GM12865 (cell line): ENCODE measurements around the gene MEX3B.
"Not testable (repeated sequence)": the region's sequence is repeated elsewhere in the genome, so short reads cannot be mapped to it uniquely, and the experiment has no call there.

ENCODE experiments used
- DNase-seq: peaks from one replicate; pipeline ENCODE4 v3.0.0; 2010; ENCODE audit warnings: low read depth
- H3K4me3 ChIP-seq: 2 replicates; pipeline ENCODE4 v1.5.1; 2011; ENCODE audit warnings: mild to moderate bottlenecking, low read depth, low read length, control low read depth
- TF ChIP-seq, protein P1 (sequence below): IDR thresholded peaks from 2 replicates; pipeline ENCODE4 v1.5.1; 2011; ENCODE audit warnings: low read length, control low read depth, low read depth, inconsistent platforms; ENCODE audit not compliant: insufficient read depth; ENCODE audit errors: missing control alignments

Gene MEX3B

DNA sequence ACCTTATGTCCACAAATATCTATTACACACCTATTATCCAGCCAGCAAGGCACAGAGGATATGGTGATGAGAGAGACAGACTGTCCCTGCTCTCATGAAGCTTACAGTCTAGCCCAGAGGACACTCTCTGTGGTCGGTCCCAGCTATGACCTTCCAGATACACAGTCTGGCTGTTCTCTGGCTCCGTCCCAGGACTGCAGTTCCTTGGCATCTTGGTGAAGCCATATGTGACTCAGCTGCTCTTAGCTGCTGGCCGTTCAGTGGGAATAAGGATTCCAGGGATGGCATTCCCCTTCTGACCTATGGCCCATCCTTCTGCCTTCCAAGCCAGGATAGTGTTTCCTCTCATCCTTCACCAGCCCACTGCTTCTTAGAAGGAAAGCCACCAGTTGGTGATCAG lies 30.8 kb downstream of the MEX3B start:
- DNase-seq, result no peak
- TF ChIP-seq, protein P1, sequence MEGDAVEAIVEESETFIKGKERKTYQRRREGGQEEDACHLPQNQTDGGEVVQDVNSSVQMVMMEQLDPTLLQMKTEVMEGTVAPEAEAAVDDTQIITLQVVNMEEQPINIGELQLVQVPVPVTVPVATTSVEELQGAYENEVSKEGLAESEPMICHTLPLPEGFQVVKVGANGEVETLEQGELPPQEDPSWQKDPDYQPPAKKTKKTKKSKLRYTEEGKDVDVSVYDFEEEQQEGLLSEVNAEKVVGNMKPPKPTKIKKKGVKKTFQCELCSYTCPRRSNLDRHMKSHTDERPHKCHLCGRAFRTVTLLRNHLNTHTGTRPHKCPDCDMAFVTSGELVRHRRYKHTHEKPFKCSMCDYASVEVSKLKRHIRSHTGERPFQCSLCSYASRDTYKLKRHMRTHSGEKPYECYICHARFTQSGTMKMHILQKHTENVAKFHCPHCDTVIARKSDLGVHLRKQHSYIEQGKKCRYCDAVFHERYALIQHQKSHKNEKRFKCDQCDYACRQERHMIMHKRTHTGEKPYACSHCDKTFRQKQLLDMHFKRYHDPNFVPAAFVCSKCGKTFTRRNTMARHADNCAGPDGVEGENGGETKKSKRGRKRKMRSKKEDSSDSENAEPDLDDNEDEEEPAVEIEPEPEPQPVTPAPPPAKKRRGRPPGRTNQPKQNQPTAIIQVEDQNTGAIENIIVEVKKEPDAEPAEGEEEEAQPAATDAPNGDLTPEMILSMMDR, result no peak
- H3K4me3 ChIP-seq, result no peak overlapping the region

DNA sequence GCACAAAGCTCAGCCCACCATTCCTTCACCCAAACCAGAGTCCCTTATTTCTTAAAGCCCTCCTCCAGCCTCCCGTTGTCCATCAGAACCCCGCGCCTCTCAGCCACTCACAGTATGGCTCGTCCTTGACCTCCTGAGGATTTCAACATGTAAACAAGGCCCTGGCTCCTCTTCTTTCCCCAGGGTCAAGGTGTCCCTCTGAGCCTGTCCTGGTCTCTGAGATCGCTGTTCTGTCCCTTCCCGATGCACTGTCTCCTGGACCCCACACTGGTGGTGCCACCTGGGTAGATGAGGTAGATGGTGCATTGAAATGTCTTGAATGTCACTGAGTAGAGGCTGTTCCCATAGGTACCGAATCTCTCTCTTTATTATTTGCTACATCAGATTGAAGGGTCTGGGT lies 32.9 kb downstream of the MEX3B start:
- TF ChIP-seq, protein P1, result no peak
- no peak for DNase-seq
- no peak overlapping the region for H3K4me3 ChIP-seq

DNA sequence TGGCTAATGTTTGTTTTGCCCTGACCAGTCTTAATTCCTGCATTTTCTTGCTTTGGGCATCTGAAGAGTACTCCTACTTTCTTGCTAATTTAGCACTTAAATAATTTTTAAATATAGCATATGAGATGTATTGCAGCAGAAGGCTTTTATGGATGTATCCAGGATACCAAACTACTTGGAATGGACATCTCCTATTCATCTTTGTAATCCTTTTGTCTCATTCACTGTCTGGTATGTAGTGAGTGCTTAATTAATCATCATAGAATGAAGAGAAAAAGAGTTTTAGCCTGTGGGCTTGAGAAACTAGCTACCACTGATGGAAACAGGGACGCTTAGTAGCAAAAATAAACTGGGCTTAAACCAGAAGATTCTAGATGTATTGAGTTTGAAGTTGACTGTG lies 40.6 kb downstream of the MEX3B start:
- H3K4me3 ChIP-seq, result no peak overlapping the region
- TF ChIP-seq, protein P1, result no peak

DNA sequence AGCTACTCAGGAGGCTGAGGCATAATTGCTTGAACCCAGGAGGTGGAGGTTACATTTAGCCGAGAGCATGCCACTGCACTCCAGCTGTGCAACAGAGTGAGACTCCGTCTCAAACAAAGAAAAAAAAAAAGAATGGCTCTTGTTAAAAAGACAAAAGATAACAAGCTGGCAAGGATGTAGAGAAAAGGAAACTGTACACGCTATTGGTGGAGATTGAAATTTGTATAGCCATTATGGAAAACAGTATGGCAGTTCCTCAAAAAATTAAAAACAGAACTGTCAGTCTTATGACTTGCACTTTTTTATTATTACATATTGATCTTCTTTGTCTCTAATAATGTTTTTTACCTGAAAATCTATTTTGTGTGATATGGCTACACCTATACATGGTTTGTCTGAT lies 41.9 kb downstream of the MEX3B start:
- no peak overlapping the region for H3K4me3 ChIP-seq
- TF ChIP-seq, protein P1, result no peak
- DNase-seq, result no peak

More for the DNA sequence above, 40.6 kb downstream of the MEX3B start:
- DNase-seq, result no peak

DNA sequence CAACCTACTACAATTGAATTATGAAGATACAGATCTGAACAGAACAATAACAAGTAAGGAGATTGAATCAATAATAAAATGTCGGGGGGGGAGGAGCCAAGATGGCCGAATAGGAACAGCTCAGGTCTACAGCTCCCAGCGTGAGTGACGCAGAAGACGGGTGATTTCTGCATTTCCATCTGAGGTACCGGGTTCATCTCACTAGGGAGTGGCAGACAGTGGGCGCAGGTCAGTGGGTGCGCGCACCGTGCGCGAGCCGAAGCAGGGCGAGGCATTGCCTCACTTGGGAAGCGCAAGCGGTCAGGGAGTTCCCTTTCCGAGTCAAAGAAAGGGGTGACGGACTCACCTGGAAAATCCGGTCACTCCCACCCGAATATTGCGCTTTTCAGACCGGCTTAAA lies 50.7 kb downstream of the MEX3B start:
- not testable (repeated sequence) for H3K4me3 ChIP-seq, DNase-seq

DNA sequence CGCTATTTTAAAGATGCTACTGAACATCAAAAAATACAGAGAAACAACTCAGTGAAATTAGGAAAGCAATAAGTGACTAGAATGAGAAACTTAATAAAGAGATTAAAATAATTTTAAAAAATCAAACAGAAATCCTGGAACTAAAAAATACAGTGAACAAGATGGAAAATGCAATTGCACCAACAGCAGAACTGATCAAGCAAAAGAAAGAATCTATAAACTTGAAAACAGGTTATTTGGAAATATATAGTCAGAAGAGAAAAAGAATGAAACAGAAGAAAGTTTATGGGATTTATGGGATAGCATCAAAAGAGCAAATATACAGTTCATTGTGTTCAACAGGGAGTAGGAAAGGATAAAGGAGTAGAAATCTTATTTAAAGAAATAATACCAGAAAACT lies 53.3 kb downstream of the MEX3B start:
- no peak overlapping the region for H3K4me3 ChIP-seq
- TF ChIP-seq, protein P1, result no peak
- no peak for DNase-seq
